Stimulated activated CD4-positive, alpha-beta T cell treated with anti-CD3 and anti-CD28 coated beads, Interleukin-15, amount 100 ng/mL, for 24 hours (primary cell): ENCODE results near the gene SPRED1.

Experiments
- DNase-seq: peaks from one replicate; pipeline ENCODE4 v3.0.0-alpha.2; 2020

The SPRED1 gene

DNA sequence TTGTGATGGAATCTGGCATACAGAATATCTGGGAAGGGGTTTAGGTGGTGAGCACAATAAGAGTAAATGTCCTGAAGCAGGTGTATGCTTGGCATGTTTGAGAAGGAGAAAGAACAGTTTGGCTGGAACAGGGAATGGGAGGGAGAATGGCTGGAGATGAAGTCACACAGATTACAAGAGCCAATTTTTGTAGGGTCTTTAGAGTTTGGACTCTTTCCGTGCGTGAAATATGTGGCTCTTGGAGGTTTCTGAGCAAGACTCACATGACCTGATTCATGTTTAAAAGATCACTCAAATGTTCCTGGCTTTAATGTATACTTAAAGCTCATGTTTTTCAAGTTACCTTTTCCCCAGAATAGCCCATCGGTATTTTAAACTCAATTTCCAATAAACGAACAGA, 32.8 kb downstream of the SPRED1 start:
- no peak for DNase-seq

DNA sequence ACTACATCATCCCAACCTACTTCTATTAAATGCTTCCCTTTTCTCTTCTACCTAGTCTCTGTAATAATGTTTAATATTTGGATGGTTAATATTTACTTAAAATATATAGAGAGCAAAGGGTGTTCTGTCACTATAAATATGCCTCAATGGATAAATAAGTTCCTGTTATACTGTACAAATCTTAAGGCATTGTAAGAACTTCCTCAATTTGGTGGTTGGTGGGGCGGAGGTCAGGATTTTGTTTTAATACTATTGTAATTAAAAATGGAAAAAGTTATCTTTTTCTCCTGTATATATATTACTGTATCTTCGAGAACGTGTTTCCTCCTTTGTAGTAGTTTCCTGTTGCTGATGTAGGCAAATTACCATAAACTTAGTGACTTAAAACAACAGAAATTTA, 41.5 kb downstream of the SPRED1 start:
- DNase-seq, result no peak

GRCh38 chr15:38297623-38298388, 45.2 kb downstream of the SPRED1 start:
- no peak for DNase-seq

DNA sequence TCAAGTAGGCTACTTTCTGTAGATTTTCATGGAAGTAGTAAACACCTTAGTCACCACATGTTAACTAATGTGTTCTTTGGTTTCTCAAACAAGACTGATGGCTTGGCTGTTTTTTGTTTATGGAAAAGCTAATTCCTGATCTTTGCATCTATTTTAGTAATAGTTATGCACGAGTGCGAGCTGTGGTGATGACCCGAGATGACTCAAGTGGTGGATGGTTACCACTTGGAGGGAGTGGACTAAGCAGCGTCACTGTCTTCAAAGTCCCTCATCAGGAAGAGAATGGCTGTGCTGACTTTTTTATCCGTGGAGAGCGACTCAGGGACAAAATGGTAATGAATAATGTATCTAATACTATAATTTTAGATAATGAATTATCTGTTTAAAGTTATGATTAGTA, 46.6 kb downstream of the SPRED1 start:
- DNase-seq, result no peak

- no peak for DNase-seq
Observed at GRCh38 chr15:38300395-38300794, 47.8 kb downstream of the SPRED1 start.

DNA sequence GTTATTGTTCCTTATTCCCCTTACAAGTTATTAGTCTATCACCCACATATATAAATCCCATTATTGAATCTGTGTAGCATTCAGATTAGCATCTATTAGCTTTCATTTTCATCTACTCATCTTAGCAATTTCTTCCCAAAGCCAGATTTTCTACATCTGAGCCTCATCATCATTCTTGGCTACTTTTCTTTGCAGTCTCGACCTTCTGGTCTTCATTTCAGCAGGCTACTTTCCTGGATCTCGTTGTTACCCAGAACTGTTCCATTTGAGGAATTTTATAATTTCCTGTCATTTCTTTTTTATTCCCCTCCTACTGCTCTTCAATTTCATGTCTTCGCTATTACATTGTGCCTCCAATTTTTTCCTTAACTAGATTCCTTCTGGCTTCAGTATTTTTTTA, 51.8 kb downstream of the SPRED1 start:
- no peak for DNase-seq

GRCh38 chr15:38307251-38307650, 54.6 kb downstream of the SPRED1 start:
- no peak for DNase-seq

DNA sequence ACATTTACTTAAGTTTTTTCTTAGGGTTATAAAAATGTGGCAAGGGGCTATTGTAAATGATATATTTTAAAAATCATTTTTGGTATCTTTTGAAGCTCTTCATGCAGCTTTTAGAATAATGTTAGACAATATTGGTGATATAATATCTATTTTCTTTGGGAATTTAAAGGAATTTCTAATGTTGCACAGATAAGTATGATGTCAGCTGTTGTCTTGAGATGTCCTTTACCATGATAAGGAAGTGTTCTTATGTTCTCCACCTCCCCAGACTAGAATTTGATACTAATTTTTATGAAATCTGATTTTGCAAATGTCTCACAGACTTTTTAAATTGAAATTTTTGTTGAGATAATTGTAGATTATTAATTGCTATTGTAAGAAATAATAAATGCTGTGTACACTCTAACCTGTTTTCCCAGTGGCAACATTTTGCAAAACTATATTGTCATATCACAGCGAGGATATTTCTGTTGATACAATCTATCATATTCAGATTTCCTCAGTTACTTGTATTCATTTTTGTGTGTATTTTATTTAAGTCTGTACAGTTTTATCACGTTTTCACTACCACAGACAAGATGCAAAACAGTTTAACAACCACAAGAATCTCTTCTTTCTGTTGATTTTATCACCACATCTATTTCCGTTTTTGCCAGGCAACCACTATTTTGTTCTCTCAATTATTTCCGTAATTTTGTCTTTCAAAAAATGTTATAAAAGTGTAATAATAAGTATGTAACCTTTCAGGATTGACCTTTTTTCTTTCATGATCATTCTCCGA, 55.4 kb downstream of the SPRED1 start:
- DNase-seq, result no peak

DNA sequence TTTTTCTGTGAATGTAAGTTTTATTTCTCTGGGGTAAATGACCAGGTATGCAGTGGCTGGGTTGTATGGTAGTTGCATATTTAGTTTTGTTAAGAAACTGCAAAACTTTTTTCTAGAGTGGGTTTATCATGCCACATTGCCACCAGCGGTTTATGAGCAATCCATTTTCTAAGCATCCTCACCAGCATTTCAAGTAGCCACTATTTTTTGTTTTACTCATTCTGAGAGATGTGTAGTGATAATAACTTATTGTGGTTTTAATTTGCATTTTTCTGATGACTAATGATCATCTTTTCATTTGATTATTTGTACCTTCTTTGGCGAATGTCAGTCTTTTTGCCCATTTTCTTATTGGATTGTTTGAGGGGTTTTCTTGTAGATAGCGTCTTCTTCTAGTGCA, 56.2 kb downstream of the SPRED1 start:
- DNase-seq, result peak; percentile 13

- DNase-seq, result no peak
Observed at GRCh38 chr15:38312190-38312589, 59.6 kb downstream of the SPRED1 start.

- DNase-seq, result no peak
Observed at GRCh38 chr15:38316311-38316710, 63.7 kb downstream of the SPRED1 start.

DNA sequence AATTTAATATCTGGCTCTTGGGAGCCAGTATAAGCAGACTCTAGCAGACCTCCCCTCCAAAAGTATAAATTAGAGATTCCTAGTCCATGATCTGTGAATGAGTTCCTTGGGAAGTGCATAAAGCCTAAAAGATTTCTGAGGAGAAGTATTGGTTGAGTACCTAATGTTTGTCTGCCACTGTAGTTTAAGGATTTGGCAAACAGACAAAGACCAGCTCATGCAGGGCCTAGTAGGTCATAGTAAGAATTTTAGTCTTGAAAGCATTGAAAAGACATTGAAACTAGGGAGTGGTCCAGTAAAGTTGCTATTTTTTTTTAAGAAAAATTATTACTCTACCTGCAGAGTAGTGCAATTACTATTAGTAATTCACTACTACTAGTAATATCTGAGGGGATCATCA, 67.5 kb downstream of the SPRED1 start:
- no peak for DNase-seq

- DNase-seq, result no peak
Observed at GRCh38 chr15:38320866-38321265, 68.2 kb downstream of the SPRED1 start.

- no peak for DNase-seq
Observed at GRCh38 chr15:38323895-38324294, 71.3 kb downstream of the SPRED1 start.

GRCh38 chr15:38324939-38325647, 72.5 kb downstream of the SPRED1 start:
- DNase-seq, result no peak

- DNase-seq, result no peak
Observed at GRCh38 chr15:38325648-38325990, 73.0 kb downstream of the SPRED1 start.

- DNase-seq, result no peak
Observed at GRCh38 chr15:38332711-38333110, 80.1 kb downstream of the SPRED1 start.

- DNase-seq, result no peak
Observed at GRCh38 chr15:38335116-38335515, 82.5 kb downstream of the SPRED1 start.

- DNase-seq, result no peak
Observed at GRCh38 chr15:38344351-38344750, 91.7 kb downstream of the SPRED1 start.

GRCh38 chr15:38349251-38349650, 96.6 kb downstream of the SPRED1 start:
- DNase-seq, result no peak

DNA sequence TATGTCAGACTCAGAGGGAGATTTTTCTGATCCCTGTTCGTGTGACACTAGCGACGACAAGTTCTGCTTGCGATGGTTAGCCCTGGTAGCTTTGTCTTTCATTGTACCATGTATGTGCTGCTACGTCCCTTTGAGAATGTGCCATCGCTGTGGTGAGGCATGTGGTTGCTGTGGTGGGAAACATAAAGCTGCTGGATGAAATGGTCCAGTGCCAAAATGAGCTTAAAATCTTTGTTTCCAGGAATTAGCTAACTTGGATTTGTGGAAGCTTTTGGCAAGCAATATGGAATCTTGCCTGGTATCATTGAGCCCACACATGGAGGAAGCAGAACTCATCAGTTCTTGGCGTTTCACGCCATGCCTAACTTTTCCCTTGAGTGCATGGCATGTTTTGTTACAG, 98.8 kb downstream of the SPRED1 start:
- no peak for DNase-seq

- DNase-seq, result peak; percentile 65
Observed at GRCh38 chr15:38354315-38354929, 101.8 kb downstream of the SPRED1 start.

- no peak for DNase-seq
Observed at GRCh38 chr15:38362355-38362754, 109.7 kb downstream of the SPRED1 start.
